Measurements from ENCODE around the gene VPS13D. TPM values are rescaled to one million over a fixed set of nuclear protein-coding genes. Genes with fewer than 3 reads are reported as not detected.

The VPS13D gene
- 112 and 115 TPM in 2 replicates for total RNA-seq (2013; cell fraction: nucleolus; rRNA removed)
- total RNA-seq (2014; rRNA removed) (9.3 and 10.4 TPM in 2 replicates), total RNA-seq (2014; rRNA removed; fragmentation: Illumina TruSeq; extraction: Trizol) (12.2 and 12.9 TPM in 2 replicates), total RNA-seq (2021) (14.5 and 16.9 TPM in 2 replicates), polyA plus RNA-seq (2011; rRNA removed) (8.9 and 12.2 TPM in 2 replicates), polyA plus RNA-seq (2014; fragmentation: Illumina TruSeq; extraction: Trizol) (10.0 TPM in 2 replicates), polyA plus RNA-seq (2014; fragmentation: Nextera tagmentation; extraction: Ambion mirVana) (1 to 10 TPM; 1.4 to 1.7 TPM), polyA plus RNA-seq (2014; rRNA removed) (7.7 and 11.8 TPM in 2 replicates), polyA plus RNA-seq (2016; fragmentation: Nextera tagmentation; extraction: Ambion mirVana) (1 to 10 TPM; 4.4 to 4.9 TPM), polyA minus RNA-seq (2011; rRNA and poly(A)+ RNA removed) (43.6 and 46.2 TPM in 2 replicates), Bru-seq, nascent RNA (percentile 61 among the genes with signal in this experiment), BruChase-seq, experiment 1, labeled RNA remaining after a 6-hour chase (percentile 70 among the genes with signal in this experiment), BruChase-seq, experiment 2, labeled RNA remaining after a 2-hour chase (percentile 67 among the genes with signal in this experiment)
- 7.0 TPM for polyA plus RNA-seq (2011; ENCODE audit: low read depth)
- polyA plus RNA-seq (2011; cell fraction: cytosol; rRNA removed), result 10.3 and 11.2 TPM in 2 replicates
- polyA plus RNA-seq (2011; cell fraction: nucleus; rRNA removed), result 19.0 and 22.1 TPM in 2 replicates
- 5.5 and 8.2 TPM in 2 replicates for polyA plus RNA-seq (2012)
- polyA minus RNA-seq (2011; cell fraction: cytosol; rRNA and poly(A)+ RNA removed), result 9.2 and 10.8 TPM in 2 replicates
- polyA minus RNA-seq (2011; cell fraction: nucleus; rRNA and poly(A)+ RNA removed), result 50.2 and 76.0 TPM in 2 replicates
- long read RNA-seq, experiment 1, result 0 reads
- long read RNA-seq, experiment 2, partial matches to known transcripts, result 14 of 21 reads
- long read RNA-seq, experiment 2, other reads (novel, unspliced or antisense), result 7 of 21 reads

GRCh38 chr1:12229835-12230548, at the start of gene VPS13D:
TSS of gene VPS13D (plus strand) at chr1:12230030. CDS start at chr1:12234267, 4,237 bp downstream.
- intact Hi-C loops (cut with micrococcal nuclease; ENCODE audit: unreplicated experiment), result no loop called here
- Histone ChIP-seq H3K9me3 (replicated peaks; ENCODE audit: control insufficient read depth, insufficient read depth, low read length) (no peaks in the 10 kb centered on the region), H3K4me3 (peak within 1 kb of the TSS; percentile 88), H3K9ac (ENCODE audit: control insufficient read depth, insufficient read depth, low read length) (peak within 1 kb of the TSS; percentile 74), H3K4me1 (ENCODE audit: control insufficient read depth, insufficient read depth, low read length) (no peaks in the 10 kb centered on the region), H3K27me3 (replicated peaks in 1 of 2; ENCODE audit: control insufficient read depth in 2 of 2, insufficient read depth in 2 of 2, low read length in 1 of 2) (no peaks in the 10 kb centered on the region), H3K79me2 (ENCODE audit: control insufficient read depth, insufficient read depth, low read length) (peaks cover 13% of the 10 kb centered on the region), H4K20me1 (ENCODE audit: control insufficient read depth, insufficient read depth) (no peaks in the 10 kb centered on the region), H3K36me3 (ENCODE audit: control insufficient read depth in 2 of 2, insufficient read depth in 2 of 2, low read length in 1 of 2) (no peaks in the 10 kb centered on the region), H3K4me2 (ENCODE audit: control insufficient read depth, insufficient read depth) (peak within 1 kb of the TSS; percentile 56), H3K27ac (ENCODE audit: control insufficient read depth, insufficient read depth) (0 out of 2 replicates have a peak within 1 kb of the TSS, but pooled peaks have one; percentile 14), H2AFZ (ENCODE audit: control insufficient read depth, low read depth, low read length) (peak within 1 kb of the TSS; percentile 55)
- ChIA-PET SMC1A (ENCODE audit: uncharacterized antibody, unreplicated experiment) (interaction anchor here (0.6 to 1.3 kb wide), 3 partner anchors 16 to 25 kb away, joined by 3 to 4 read pairs (median 3); no protein-coding TSS in a partner anchor), POLR2A (no interaction called here), RAD21 (ENCODE audit: unreplicated experiment) (interaction anchor here (1.0 to 2.3 kb wide), 2 partner anchors 105 to 106 kb away, joined by 3 to 6 read pairs; no protein-coding TSS in a partner anchor), CTCF (interaction anchor here (1.0 to 2.6 kb wide), 8 partner anchors 8 to 428 kb away, joined by 3 to 13 read pairs (median 4); no protein-coding TSS in a partner anchor)
- FAIRE-seq (no peak), DNase-seq (ENCODE audit: low read depth, low spot score) (peak; percentile 5), ATAC-seq (peak; percentile 97)
- in situ Hi-C loops (cut with MboI), result no loop called here
- no TSS peak for BruUV-seq (replicated peaks)
- under 1% methylated on average over 66 of the region's 77 CpGs for WGBS (ENCODE audit: insufficient coverage, insufficient replicate concordance, low lambda C conversion rate, missing lambda C conversion rate)
- TF ChIP-seq YY1 (IDR thresholded peaks at IDR 0.05; ENCODE audit: low read depth, low read length) (peak; percentile 96), HCFC1 (IDR thresholded peaks at IDR 0.05; ENCODE audit: low read length) (peak; percentile 75), TBL1XR1 (IDR thresholded peaks at IDR 0.05; ENCODE audit: low read depth, low read length) (peak; percentile 78; the same call in 1 of the 2 replicates), CUX1 (IDR thresholded peaks at IDR 0.05; ENCODE audit: insufficient replicate concordance, low read depth, low read length) (peak; percentile 99), TAF1 (IDR thresholded peaks at IDR 0.05; ENCODE audit: borderline replicate concordance, low read depth, low read length) (peak; percentile 46; the same call in 1 of the 2 replicates), NR2F1 (conservative IDR thresholded peaks at IDR 0.05) (peak; percentile 65), NFIC (IDR thresholded peaks at IDR 0.05; ENCODE audit: low read depth, low read length) (no peak), ASH2L (IDR thresholded peaks at IDR 0.05; ENCODE audit: borderline replicate concordance, low read depth) (0 out of 2 replicates have a peak, but pooled peaks have one; percentile 78), ZNF207 (IDR thresholded peaks at IDR 0.05; ENCODE audit: borderline replicate concordance) (peak; percentile 91; the same call in 1 of the 2 replicates), CREB1 (IDR thresholded peaks at IDR 0.05; ENCODE audit: low read depth) (peak; percentile 84), IKZF1 (conservative IDR thresholded peaks at IDR 0.05) (peak; percentile 92), ZNF217 (IDR thresholded peaks at IDR 0.05) (peak; percentile 59; the same call in 1 of the 2 replicates), NFXL1 (IDR thresholded peaks at IDR 0.05; ENCODE audit: borderline replicate concordance) (peak; percentile 87), IRF3 (IDR thresholded peaks at IDR 0.05) (peak; percentile 28; the same call in 1 of the 2 replicates)
